Activated CD4-positive, alpha-beta T cell treated with anti-CD3 and anti-CD28 coated beads, Interleukin-2, amount 50 U/mL, for 24 hours (primary cell): ENCODE results near the gene ARFGAP2.
"Not testable (repeated sequence)": the region's sequence is repeated elsewhere in the genome, so short reads cannot be mapped to it uniquely, and the experiment has no call there.

Experiments
- DNase-seq, 2 donors: peaks; one replicate each; pipeline ENCODE4 v3.0.0-alpha.2; 2020; ENCODE audit warnings: low read depth in 1 of 2, low spot score in 1 of 2

ARFGAP2 gene

GRCh38 chr11:47176328-47177228 lies at the start of gene ARFGAP2:
TSS of gene ARFGAP2 (minus strand) at chr11:47176879. CDS start at chr11:47176853, 26 bp downstream.
- DNase-seq, result peak; percentile 88 to 94

- DNase-seq, result peak in 1 of 2 donors; percentile 38
Measured at GRCh38 chr11:47225552-47226400, 49.1 kb upstream of the ARFGAP2 start.

GRCh38 chr11:47222696-47223095 lies 46.0 kb upstream of the ARFGAP2 start:
- DNase-seq, result no peak

- DNase-seq, result no peak
Measured at GRCh38 chr11:47220401-47220821, 43.7 kb upstream of the ARFGAP2 start.

GRCh38 chr11:47216121-47216798 lies 39.6 kb upstream of the ARFGAP2 start:
- peak; percentile 52 to 80 for DNase-seq

- peak in 1 of 2 donors; percentile 13 for DNase-seq
Measured at GRCh38 chr11:47215366-47215910, 38.8 kb upstream of the ARFGAP2 start.

- peak; percentile 73 to 80 for DNase-seq
Measured at GRCh38 chr11:47213950-47214565, 37.4 kb upstream of the ARFGAP2 start.

GRCh38 chr11:47212938-47213337 lies 36.3 kb upstream of the ARFGAP2 start:
- DNase-seq, result no peak

- DNase-seq, result no peak
Measured at GRCh38 chr11:47208628-47209027, 31.9 kb upstream of the ARFGAP2 start.

GRCh38 chr11:47208008-47208552 lies 31.4 kb upstream of the ARFGAP2 start:
- DNase-seq, result not testable (repeated sequence)

GRCh38 chr11:47207459-47207858 lies 30.8 kb upstream of the ARFGAP2 start:
- no peak for DNase-seq

- DNase-seq, result not testable (repeated sequence)
Measured at GRCh38 chr11:47206577-47206976, 29.9 kb upstream of the ARFGAP2 start.

- no peak for DNase-seq
Measured at GRCh38 chr11:47204637-47204989, 27.9 kb upstream of the ARFGAP2 start.

GRCh38 chr11:47202576-47202975 lies 25.9 kb upstream of the ARFGAP2 start:
- DNase-seq, result no peak

GRCh38 chr11:47201015-47201414 lies 24.3 kb upstream of the ARFGAP2 start:
- no peak for DNase-seq

- not testable (repeated sequence) for DNase-seq
Measured at GRCh38 chr11:47198161-47198560, 21.5 kb upstream of the ARFGAP2 start.

- DNase-seq, result no peak
Measured at GRCh38 chr11:47192111-47192510, 15.4 kb upstream of the ARFGAP2 start.

GRCh38 chr11:47191137-47191536 lies 14.5 kb upstream of the ARFGAP2 start:
- not testable (repeated sequence) for DNase-seq

GRCh38 chr11:47189100-47189834 lies 12.6 kb upstream of the ARFGAP2 start:
- DNase-seq, result no peak

- DNase-seq, result no peak
Measured at GRCh38 chr11:47188259-47188658, 11.6 kb upstream of the ARFGAP2 start.
